ENCODE data around the gene ARSB.

DNA sequence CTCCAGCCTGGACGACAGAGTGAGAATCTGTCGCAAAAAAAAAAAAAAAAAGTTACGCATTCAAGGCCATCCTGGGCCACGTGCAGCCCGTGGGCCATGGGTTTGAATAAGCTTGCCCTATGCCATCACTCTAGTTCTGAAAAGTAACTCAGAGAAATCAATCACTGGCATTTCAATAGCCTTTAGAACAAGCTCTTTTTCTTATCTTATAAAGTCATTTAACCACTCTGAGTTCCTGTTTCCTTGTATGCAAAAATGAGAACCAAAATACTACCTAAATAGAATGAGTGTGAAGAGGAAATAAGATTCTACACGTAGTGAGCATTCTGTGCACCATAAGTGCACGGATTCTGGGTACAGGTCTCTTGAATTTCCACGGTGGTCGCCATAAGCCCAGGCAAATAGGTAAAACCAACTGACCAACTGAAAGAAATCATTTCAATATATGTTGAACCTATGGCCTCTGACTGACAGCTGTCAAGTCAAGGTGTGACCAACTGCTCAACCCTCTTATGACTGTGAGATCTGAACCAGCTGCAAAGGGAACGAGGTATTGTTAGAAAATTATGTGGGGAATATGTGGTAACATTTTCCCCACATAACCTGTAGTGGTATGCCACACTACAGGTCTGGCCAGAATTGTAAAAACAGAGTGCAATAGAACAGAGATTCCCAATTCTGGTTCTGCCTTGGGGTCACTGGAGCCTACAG is 192.6 kb downstream of the ARSB start:
- TF ChIP-seq, protein P1, sequence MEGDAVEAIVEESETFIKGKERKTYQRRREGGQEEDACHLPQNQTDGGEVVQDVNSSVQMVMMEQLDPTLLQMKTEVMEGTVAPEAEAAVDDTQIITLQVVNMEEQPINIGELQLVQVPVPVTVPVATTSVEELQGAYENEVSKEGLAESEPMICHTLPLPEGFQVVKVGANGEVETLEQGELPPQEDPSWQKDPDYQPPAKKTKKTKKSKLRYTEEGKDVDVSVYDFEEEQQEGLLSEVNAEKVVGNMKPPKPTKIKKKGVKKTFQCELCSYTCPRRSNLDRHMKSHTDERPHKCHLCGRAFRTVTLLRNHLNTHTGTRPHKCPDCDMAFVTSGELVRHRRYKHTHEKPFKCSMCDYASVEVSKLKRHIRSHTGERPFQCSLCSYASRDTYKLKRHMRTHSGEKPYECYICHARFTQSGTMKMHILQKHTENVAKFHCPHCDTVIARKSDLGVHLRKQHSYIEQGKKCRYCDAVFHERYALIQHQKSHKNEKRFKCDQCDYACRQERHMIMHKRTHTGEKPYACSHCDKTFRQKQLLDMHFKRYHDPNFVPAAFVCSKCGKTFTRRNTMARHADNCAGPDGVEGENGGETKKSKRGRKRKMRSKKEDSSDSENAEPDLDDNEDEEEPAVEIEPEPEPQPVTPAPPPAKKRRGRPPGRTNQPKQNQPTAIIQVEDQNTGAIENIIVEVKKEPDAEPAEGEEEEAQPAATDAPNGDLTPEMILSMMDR (conservative IDR thresholded peaks at IDR 0.05 in 1 of 2, IDR thresholded peaks at IDR 0.05 in 1 of 2; ENCODE audit: low read depth in 1 of 2, low read length in 2 of 2) = no peak
- no peak for TF ChIP-seq EZH2 (IDR thresholded peaks at IDR 0.05; ENCODE audit: low read length, missing control alignments)
